Activated CD8-positive, alpha-beta T cell treated with anti-CD3 and anti-CD28 coated beads for 36 hours (primary cell): Measurements from ENCODE around the gene CUBN. TPM values are rescaled to one million over a fixed set of nuclear protein-coding genes. Genes with fewer than 3 reads are reported as not detected.

Experiments
- ATAC-seq: fragments of 200-7000 bp; cut with Tn5 transposase; one replicate; pipeline ENCODE4 v1.10.0; 2021; ENCODE audit warnings: mild to moderate bottlenecking, moderate library complexity
- CTCF ChIA-PET: fragments of 350-600 bp; sonication (Branson Sonifier 250); formaldehyde crosslinking; loops from one replicate; lab custom pipeline; 2021; ENCODE audit warnings: antibody characterized with exemption; lab: Charles Lee
- POLR2A ChIA-PET: fragments of 350-600 bp; sonication (Branson Sonifier 250); formaldehyde crosslinking; loops from one replicate; lab custom pipeline; 2021; ENCODE audit warnings: antibody characterized with exemption; lab: Charles Lee
- DNase-seq: peaks from one replicate; pipeline ENCODE4 v3.0.0-alpha.2; 2020
- H3K27ac Mint-ChIP-seq: one replicate; pipeline ENCODE4 v1.8.0; 2021; ENCODE audit warnings: mild to moderate bottlenecking, mixed read lengths
- H3K27me3 Mint-ChIP-seq: one replicate; pipeline ENCODE4 v1.8.0; 2021; ENCODE audit warnings: mixed read lengths
- H3K36me3 Mint-ChIP-seq: one replicate; pipeline ENCODE4 v1.8.0; 2021; ENCODE audit warnings: low read depth, mixed read lengths
- H3K4me1 Mint-ChIP-seq: one replicate; pipeline ENCODE4 v1.8.0; 2021; ENCODE audit warnings: low read depth, mixed read lengths
- H3K4me3 Mint-ChIP-seq: one replicate; pipeline ENCODE4 v1.8.0; 2021; ENCODE audit warnings: mild to moderate bottlenecking, moderate library complexity, mixed read lengths
- H3K9me3 Mint-ChIP-seq: one replicate; pipeline ENCODE4 v1.8.0; 2021; ENCODE audit warnings: mixed read lengths
- intact Hi-C: fragments of 100-400 bp; cut with micrococcal nuclease; formaldehyde crosslinking; loops from one replicate; pipeline ENCODE4 v1.10.0; 2022
- total RNA-seq, 2 experiments: library from RNA; stranded (reverse); gene quantifications; one replicate each; pipeline ENCODE4 v1.2.3, GENCODE V29; 2021
- TF ChIP-seq, protein P1 (sequence below): fragments of 200-600 bp; IDR thresholded peaks from one replicate; pipeline ENCODE4 v1.8.0; 2022; ENCODE audit warnings: antibody characterized with exemption, mild to moderate bottlenecking

The CUBN gene
- total RNA-seq, 2 experiments from 2014 or later = 0.38 to 0.65 TPM

DNA sequence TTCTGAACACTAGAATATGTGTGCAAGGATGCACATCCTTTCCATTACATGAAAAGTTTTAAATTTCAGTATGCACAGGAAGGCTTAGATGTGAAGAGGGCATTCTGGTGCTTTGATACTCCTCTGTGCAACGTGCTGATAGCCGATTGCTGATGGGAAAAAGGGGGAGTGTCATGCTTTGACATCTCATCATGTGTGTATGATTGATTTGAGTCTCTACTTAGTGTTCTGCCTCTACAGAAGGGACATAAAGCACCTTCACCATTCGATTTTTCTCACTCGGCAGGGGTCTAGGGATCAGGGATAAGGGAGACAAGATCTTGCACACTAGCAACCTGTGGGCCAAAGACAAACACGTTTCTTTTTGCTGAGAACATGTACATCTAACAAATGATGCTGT is 197.7 kb downstream of the CUBN start:
- intact Hi-C loops = no loop called here
- Mint-ChIP-seq H3K27ac (no peak overlapping the region), H3K27me3 (no peaks in the 10 kb centered on the region), H3K9me3 (no peaks in the 10 kb centered on the region), H3K36me3 (no peaks in the 10 kb centered on the region), H3K4me3 (no peak overlapping the region), H3K4me1 (peaks cover 4% of the 10 kb centered on the region)
- ChIA-PET POLR2A (no interaction called here), CTCF (no interaction called here)
- DNase-seq = no peak
- TF ChIP-seq, protein P1, sequence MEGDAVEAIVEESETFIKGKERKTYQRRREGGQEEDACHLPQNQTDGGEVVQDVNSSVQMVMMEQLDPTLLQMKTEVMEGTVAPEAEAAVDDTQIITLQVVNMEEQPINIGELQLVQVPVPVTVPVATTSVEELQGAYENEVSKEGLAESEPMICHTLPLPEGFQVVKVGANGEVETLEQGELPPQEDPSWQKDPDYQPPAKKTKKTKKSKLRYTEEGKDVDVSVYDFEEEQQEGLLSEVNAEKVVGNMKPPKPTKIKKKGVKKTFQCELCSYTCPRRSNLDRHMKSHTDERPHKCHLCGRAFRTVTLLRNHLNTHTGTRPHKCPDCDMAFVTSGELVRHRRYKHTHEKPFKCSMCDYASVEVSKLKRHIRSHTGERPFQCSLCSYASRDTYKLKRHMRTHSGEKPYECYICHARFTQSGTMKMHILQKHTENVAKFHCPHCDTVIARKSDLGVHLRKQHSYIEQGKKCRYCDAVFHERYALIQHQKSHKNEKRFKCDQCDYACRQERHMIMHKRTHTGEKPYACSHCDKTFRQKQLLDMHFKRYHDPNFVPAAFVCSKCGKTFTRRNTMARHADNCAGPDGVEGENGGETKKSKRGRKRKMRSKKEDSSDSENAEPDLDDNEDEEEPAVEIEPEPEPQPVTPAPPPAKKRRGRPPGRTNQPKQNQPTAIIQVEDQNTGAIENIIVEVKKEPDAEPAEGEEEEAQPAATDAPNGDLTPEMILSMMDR = no peak
- ATAC-seq = no peak

DNA sequence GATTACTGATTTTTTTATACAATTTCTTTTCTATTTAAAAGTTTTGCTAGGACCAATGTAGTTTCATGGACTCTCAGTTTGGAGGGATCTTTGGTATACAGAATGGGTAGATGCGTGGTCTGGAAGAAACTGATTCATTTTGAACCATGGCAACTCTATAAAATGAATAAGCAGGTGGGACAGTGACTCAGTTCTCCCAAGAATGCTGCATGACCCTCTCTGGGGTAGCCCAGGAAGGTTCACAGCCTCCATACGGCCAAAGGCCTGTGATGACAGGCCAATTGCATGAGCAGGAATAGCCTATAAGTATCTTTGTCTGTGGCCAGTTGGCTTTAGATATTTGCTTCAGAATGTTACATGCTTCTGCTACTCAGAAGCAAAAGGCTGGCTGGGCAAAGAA is 199.1 kb downstream of the CUBN start:
- H3K27ac Mint-ChIP-seq = no peak overlapping the region
- no peak overlapping the region for H3K4me3 Mint-ChIP-seq
- H3K4me1 Mint-ChIP-seq = peaks cover 4% of the 10 kb centered on the region
- no peaks in the 10 kb centered on the region for H3K9me3 Mint-ChIP-seq
- ChIA-PET CTCF (no interaction called here), POLR2A (no interaction called here)
- H3K27me3 Mint-ChIP-seq = no peaks in the 10 kb centered on the region
- TF ChIP-seq, protein P1 = no peak
- DNase-seq (no peak), ATAC-seq (no peak)
- intact Hi-C loops = no loop called here
- H3K36me3 Mint-ChIP-seq = no peaks in the 10 kb centered on the region

DNA sequence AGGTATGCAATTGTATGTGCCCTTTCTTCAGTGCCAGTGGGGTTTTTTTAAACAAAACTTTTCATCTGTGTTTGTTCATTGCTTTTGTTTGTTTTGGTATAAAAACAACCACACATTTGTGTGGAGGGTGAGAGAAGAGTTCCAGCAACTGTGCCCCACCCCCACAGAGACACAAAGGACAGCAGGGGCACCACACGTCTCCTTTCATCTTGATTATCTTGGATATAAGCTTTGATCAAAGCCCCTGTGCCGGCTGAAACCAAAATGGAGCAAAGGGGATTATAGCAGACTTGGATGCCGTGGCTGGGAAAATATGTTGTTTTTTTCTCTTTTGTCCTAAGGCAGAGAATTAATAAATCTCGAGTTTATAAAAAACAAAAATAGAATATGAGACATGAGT is 200.5 kb downstream of the CUBN start:
- ChIA-PET CTCF (no interaction called here), POLR2A (no interaction called here)
- intact Hi-C loops = no loop called here
- no peak for ATAC-seq
- H3K4me1 Mint-ChIP-seq = peaks cover 4% of the 10 kb centered on the region
- H3K9me3 Mint-ChIP-seq = no peaks in the 10 kb centered on the region
- no peak for DNase-seq
- no peak overlapping the region for H3K4me3 Mint-ChIP-seq
- H3K36me3 Mint-ChIP-seq = peaks cover 2% of the 10 kb centered on the region
- TF ChIP-seq, protein P1 = no peak
- H3K27ac Mint-ChIP-seq = no peak overlapping the region
- no peaks in the 10 kb centered on the region for H3K27me3 Mint-ChIP-seq

DNA sequence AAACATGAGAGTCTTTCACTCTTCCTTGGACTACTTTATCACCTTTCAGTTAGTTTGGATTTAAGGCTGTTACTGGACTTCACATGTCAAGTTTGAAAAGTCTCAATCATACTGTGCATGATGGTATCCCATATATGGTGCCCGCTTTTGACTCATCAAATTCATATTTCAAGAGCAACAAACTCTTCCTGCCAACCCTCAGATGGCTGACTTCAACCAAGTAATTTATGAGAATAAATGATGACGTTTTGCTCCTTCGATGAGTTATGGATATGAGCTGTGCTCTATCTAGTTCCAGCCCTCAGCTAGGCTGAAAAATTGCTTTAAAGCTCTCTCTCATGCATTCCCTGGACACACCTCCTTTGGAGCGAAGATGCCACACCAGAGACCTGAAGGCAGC is 202.1 kb downstream of the CUBN start:
- DNase-seq = no peak
- Mint-ChIP-seq H3K27me3 (no peaks in the 10 kb centered on the region), H3K9me3 (no peaks in the 10 kb centered on the region), H3K4me1 (peaks cover 4% of the 10 kb centered on the region), H3K36me3 (peaks cover 2% of the 10 kb centered on the region), H3K27ac (no peak overlapping the region), H3K4me3 (no peak overlapping the region)
- CTCF ChIA-PET = interaction anchor here (1.1 kb wide), 1 partner anchor 11 kb away, joined by 3 read pairs; no protein-coding TSS in a partner anchor
- intact Hi-C loops = no loop called here
- no peak for ATAC-seq
- TF ChIP-seq, protein P1 = no peak
- POLR2A ChIA-PET = no interaction called here

DNA sequence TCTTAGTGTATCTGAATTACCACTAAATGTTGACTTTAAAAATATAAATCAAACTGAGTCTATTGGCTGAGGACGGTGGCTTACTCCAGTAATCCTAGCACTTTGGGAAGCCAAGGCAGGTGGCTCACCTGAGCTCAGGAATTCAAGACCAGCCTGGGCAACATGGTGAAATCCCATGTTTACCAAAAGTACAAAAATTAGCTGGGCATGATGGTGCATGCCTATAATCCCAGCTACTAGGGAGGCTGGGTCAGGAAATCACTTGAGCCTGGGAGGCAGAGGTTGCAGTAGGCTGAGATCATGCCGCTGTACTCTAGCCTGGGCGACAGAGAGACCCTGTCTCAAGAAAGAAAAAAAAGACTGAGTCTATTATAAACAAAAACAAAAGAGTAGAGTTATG is 205.9 kb downstream of the CUBN start:
- intact Hi-C loops = no loop called here
- Mint-ChIP-seq H3K4me3 (no peak overlapping the region), H3K36me3 (peaks cover 2% of the 10 kb centered on the region), H3K4me1 (no peaks in the 10 kb centered on the region), H3K9me3 (no peaks in the 10 kb centered on the region), H3K27me3 (no peaks in the 10 kb centered on the region), H3K27ac (no peak overlapping the region)
- ChIA-PET CTCF (no interaction called here), POLR2A (interaction anchor here (0.9 kb wide), 1 partner anchor 19 kb away, joined by 4 read pairs; no protein-coding TSS in a partner anchor)
- TF ChIP-seq, protein P1 = no peak
- DNase-seq = no peak
- no peak for ATAC-seq
